Testis (tissue), 2 donors: ENCODE results near the gene ACAA1.

Source experiments
- CTCF ChIP-seq, 3 experiments: fragments of 450-650 bp in 2 of 3; fragments of 200-600 bp in 1 of 3; sonication (generic) in 1 of 3; IDR thresholded peaks; one replicate each; pipeline ENCODE4 v1.5.1; 2016 to 2019; ENCODE audit warnings: antibody characterized with exemption in 3 of 3, mild to moderate bottlenecking in 2 of 3, moderate library complexity in 1 of 3
- POLR2A ChIP-seq: fragments of 450-650 bp; IDR thresholded peaks from one replicate; pipeline ENCODE4 v1.6.1; 2017; ENCODE audit warnings: antibody characterized with exemption, mild to moderate bottlenecking, moderate library complexity

- TF ChIP-seq CTCF (IDR thresholded peaks at IDR 0.05) (no peak), POLR2A (no peak)
These were observed 22.7 kb downstream of the ACAA1 start for GRCh38 chr3:38114052-38114874.
